ENCODE data around the gene RPS4Y1.

Gene RPS4Y1

DNA sequence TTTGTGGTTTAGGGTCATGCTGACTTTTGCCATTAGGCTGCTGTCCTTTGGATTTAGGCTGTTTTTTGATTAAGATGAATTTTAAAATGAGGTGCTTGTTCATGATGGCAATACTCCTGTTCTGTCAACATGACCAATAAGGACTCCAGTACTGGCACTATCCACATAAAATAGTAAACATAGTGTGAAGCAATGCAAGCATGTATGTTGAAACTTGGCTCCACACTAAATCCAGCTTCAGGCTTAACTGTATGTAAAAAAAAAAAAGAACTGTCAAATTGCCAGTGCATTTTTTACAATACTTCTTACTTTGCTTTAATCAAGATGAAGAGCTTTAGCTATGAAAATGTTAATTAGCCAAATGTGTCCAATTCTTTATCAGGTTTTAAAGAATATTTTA lies 6.2 kb upstream of the RPS4Y1 start:
- no peaks in the 10 kb centered on the region for H4K20me1 ChIP-seq (ENCODE audit: insufficient read depth, low read length)
- H3K27ac ChIP-seq (ENCODE audit: low read depth, low read length, poor library complexity, severe bottlenecking) = no peak overlapping the region
- no peaks in the 10 kb centered on the region for H3K36me3 ChIP-seq (ENCODE audit: insufficient read depth, low read length)
- no peak for TF ChIP-seq EZH2 (IDR thresholded peaks at IDR 0.05; ENCODE audit: borderline replicate concordance, low read length)
- TF ChIP-seq, protein P1, sequence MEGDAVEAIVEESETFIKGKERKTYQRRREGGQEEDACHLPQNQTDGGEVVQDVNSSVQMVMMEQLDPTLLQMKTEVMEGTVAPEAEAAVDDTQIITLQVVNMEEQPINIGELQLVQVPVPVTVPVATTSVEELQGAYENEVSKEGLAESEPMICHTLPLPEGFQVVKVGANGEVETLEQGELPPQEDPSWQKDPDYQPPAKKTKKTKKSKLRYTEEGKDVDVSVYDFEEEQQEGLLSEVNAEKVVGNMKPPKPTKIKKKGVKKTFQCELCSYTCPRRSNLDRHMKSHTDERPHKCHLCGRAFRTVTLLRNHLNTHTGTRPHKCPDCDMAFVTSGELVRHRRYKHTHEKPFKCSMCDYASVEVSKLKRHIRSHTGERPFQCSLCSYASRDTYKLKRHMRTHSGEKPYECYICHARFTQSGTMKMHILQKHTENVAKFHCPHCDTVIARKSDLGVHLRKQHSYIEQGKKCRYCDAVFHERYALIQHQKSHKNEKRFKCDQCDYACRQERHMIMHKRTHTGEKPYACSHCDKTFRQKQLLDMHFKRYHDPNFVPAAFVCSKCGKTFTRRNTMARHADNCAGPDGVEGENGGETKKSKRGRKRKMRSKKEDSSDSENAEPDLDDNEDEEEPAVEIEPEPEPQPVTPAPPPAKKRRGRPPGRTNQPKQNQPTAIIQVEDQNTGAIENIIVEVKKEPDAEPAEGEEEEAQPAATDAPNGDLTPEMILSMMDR (IDR thresholded peaks at IDR 0.05; ENCODE audit: low read length) = no peak
- no peaks in the 10 kb centered on the region for H3K27me3 ChIP-seq (ENCODE audit: insufficient read depth, low read length)
- no peak overlapping the region for H2AFZ ChIP-seq (ENCODE audit: low read length)
- H3K4me1 ChIP-seq (ENCODE audit: insufficient read depth, low read length, severe bottlenecking) = no peaks in the 10 kb centered on the region
- no peaks in the 10 kb centered on the region for H3K79me2 ChIP-seq (ENCODE audit: insufficient read depth, low read length)
- no peak overlapping the region for H3K4me3 ChIP-seq (ENCODE audit: low read depth, low read length, poor library complexity, severe bottlenecking)
- H3K4me2 ChIP-seq (ENCODE audit: low read length) = no peak overlapping the region
- no peaks in the 10 kb centered on the region for H3F3A ChIP-seq (ENCODE audit: insufficient read depth, low read length)
- H3K9me2 ChIP-seq (ENCODE audit: low read depth, low read length) = no peaks in the 10 kb centered on the region
- H3K9ac ChIP-seq (ENCODE audit: low read length) = no peak overlapping the region
- no peaks in the 10 kb centered on the region for H3K9me3 ChIP-seq (ENCODE audit: low read length)

DNA sequence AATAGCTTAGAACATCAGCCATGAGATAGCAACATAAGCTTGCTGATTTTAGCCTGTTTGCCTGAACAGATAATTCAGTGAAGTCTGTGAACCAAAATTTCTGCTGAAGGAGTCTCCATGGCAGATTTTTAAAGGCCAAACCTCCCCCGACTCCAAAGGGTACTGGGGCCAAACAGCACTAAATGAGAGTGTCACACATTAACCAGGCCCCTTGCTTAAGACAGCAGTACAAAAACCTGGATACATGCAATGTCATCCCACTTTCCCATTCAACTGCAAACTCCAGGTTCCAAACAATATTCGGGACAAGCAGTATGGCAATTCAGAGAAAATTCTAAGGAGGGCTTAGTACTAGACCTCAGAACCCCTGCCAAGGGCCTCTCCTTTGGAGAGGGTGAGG lies 4.3 kb upstream of the RPS4Y1 start:
- Histone ChIP-seq H4K20me1 (ENCODE audit: insufficient read depth, low read length) (no peaks in the 10 kb centered on the region), H3K27ac (ENCODE audit: low read depth, low read length, poor library complexity, severe bottlenecking) (no peak overlapping the region), H3K4me1 (ENCODE audit: insufficient read depth, low read length, severe bottlenecking) (peaks cover 3% of the 10 kb centered on the region), H3K4me3 (ENCODE audit: low read depth, low read length, poor library complexity, severe bottlenecking) (no peak overlapping the region), H3F3A (ENCODE audit: insufficient read depth, low read length) (no peaks in the 10 kb centered on the region), H3K27me3 (ENCODE audit: insufficient read depth, low read length) (no peaks in the 10 kb centered on the region), H3K9ac (ENCODE audit: low read length) (no peak overlapping the region), H3K4me2 (ENCODE audit: low read length) (no peak overlapping the region), H3K9me2 (ENCODE audit: low read depth, low read length) (no peaks in the 10 kb centered on the region), H3K36me3 (ENCODE audit: insufficient read depth, low read length) (0 out of 2 replicates have a peak, but pooled peaks cover 1% of the 10 kb centered on the region), H3K9me3 (ENCODE audit: low read length) (no peaks in the 10 kb centered on the region), H3K79me2 (ENCODE audit: insufficient read depth, low read length) (peaks cover 5% of the 10 kb centered on the region), H2AFZ (ENCODE audit: low read length) (no peak overlapping the region)
- no peak for TF ChIP-seq EZH2 (IDR thresholded peaks at IDR 0.05; ENCODE audit: borderline replicate concordance, low read length)
- TF ChIP-seq, protein P1 (IDR thresholded peaks at IDR 0.05; ENCODE audit: low read length) = no peak

DNA sequence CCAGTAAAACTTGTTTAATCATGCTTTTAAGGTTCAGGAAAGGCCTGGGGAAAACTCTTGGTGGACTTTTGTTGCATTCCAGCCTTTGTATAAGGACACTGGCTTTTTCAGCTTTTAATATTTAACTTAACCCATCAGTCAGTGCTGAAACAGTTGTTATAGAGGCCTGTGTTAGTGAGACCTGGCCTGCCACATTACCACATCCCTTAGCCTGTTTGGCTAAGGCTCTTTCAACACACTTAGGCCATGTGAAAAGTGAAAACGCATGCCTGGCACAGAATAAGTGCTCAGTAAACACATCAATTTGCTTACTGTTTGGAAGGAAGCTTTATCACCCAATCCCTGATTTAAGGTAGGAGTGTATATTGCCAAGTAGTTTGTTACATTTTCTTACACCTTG lies 3.5 kb upstream of the RPS4Y1 start:
- no peaks in the 10 kb centered on the region for H3K27me3 ChIP-seq (ENCODE audit: insufficient read depth, low read length)
- TF ChIP-seq EZH2 (IDR thresholded peaks at IDR 0.05; ENCODE audit: borderline replicate concordance, low read length) = no peak
- TF ChIP-seq, protein P1 (IDR thresholded peaks at IDR 0.05; ENCODE audit: low read length) = no peak
- no peak overlapping the region for H3K9ac ChIP-seq (ENCODE audit: low read length)

More for the DNA sequence above, 3.5 kb upstream of the RPS4Y1 start:
- peaks cover 10% of the 10 kb centered on the region; the same call in 1 of the 2 replicates for H3K36me3 ChIP-seq (ENCODE audit: insufficient read depth, low read length)
- H3K9me2 ChIP-seq (ENCODE audit: low read depth, low read length) = no peaks in the 10 kb centered on the region
- no peaks in the 10 kb centered on the region for H3F3A ChIP-seq (ENCODE audit: insufficient read depth, low read length)
- H3K4me3 ChIP-seq (ENCODE audit: low read depth, low read length, poor library complexity, severe bottlenecking) = no peak overlapping the region
- H3K4me1 ChIP-seq (ENCODE audit: insufficient read depth, low read length, severe bottlenecking) = peaks cover 11% of the 10 kb centered on the region
- peaks cover 11% of the 10 kb centered on the region for H3K79me2 ChIP-seq (ENCODE audit: insufficient read depth, low read length)
- no peak overlapping the region for H3K27ac ChIP-seq (ENCODE audit: low read depth, low read length, poor library complexity, severe bottlenecking)
- no peak overlapping the region for H3K4me2 ChIP-seq (ENCODE audit: low read length)
- H3K9me3 ChIP-seq (ENCODE audit: low read length) = no peaks in the 10 kb centered on the region
- H4K20me1 ChIP-seq (ENCODE audit: insufficient read depth, low read length) = no peaks in the 10 kb centered on the region
- no peak overlapping the region for H2AFZ ChIP-seq (ENCODE audit: low read length)
